ENCODE measurements around the gene PGAM1.

- TF ChIP-seq NFE2L2 (IDR thresholded peaks at IDR 0.05; ENCODE audit: low read length) = no peak
- TF ChIP-seq USF2 (IDR thresholded peaks at IDR 0.05; ENCODE audit: low read depth, low read length) = no peak
- no peak for TF ChIP-seq USF2 (CRISPR knock-in tag; IDR thresholded peaks at IDR 0.05; ENCODE audit: borderline replicate concordance)
- no peak for TF ChIP-seq ARNT (IDR thresholded peaks at IDR 0.05)
These were observed 49.6 kb upstream of the PGAM1 start for GRCh38 chr10:97376413-97376812.

Data from HepG2 (cell line).